Lower lobe of right lung (tissue), 2 donors: Measurements from ENCODE around the gene SPACA4. TPM values are rescaled to one million over a fixed set of nuclear protein-coding genes. Genes with fewer than 3 reads are reported as not detected.

Source experiments
- ATAC-seq, 2 donors: fragments of 200-7000 bp; cut with Tn5 transposase; one replicate each; pipeline ENCODE4 v1.9.1; 2020 to 2022; ENCODE audit warnings: mild to moderate bottlenecking in 2 of 2, moderate library complexity in 2 of 2
- DNase-seq: peaks from one replicate; pipeline ENCODE4 v3.0.0-alpha.2; 2020
- H3K27ac ChIP-seq: fragments of 200-600 bp; one replicate; pipeline ENCODE4 v1.8.0; 2022
- H3K27me3 ChIP-seq: fragments of 200-600 bp; one replicate; pipeline ENCODE4 v1.8.0; 2022; ENCODE audit warnings: low read depth
- H3K36me3 ChIP-seq: fragments of 200-600 bp; one replicate; pipeline ENCODE4 v1.8.0; 2022; ENCODE audit warnings: mild to moderate bottlenecking
- H3K4me1 ChIP-seq: fragments of 200-600 bp; one replicate; pipeline ENCODE4 v1.8.0; 2022
- H3K4me3 ChIP-seq: fragments of 200-600 bp; one replicate; pipeline ENCODE4 v1.8.0; 2022; ENCODE audit warnings: mild to moderate bottlenecking
- H3K9me3 ChIP-seq: fragments of 200-600 bp; one replicate; pipeline ENCODE4 v1.8.0; 2022
- intact Hi-C: fragments of 100-400 bp; cut with DNase I; formaldehyde crosslinking; loops from one replicate; pipeline ENCODE4 v1.11.0; 2022
- total RNA-seq: library from RNA; stranded (reverse); fragmentation: NEBNext Ultra II Directional; extraction: Animal tissue kit (Norgen Biotek cat#: 25700); gene quantifications from one replicate; pipeline ENCODE4 v1.2.1, GENCODE V29; 2021
- TF ChIP-seq, protein P1 (sequence below): fragments of 200-600 bp; IDR thresholded peaks from one replicate; pipeline ENCODE4 v1.8.0; 2022; ENCODE audit warnings: antibody characterized with exemption, mild to moderate bottlenecking
- donor health status: DM: no; HTN: yes; CAD: no; lungs with severe emphysema.

Gene SPACA4
- total RNA-seq, 1 donor from 2014 or later = not detected

DNA sequence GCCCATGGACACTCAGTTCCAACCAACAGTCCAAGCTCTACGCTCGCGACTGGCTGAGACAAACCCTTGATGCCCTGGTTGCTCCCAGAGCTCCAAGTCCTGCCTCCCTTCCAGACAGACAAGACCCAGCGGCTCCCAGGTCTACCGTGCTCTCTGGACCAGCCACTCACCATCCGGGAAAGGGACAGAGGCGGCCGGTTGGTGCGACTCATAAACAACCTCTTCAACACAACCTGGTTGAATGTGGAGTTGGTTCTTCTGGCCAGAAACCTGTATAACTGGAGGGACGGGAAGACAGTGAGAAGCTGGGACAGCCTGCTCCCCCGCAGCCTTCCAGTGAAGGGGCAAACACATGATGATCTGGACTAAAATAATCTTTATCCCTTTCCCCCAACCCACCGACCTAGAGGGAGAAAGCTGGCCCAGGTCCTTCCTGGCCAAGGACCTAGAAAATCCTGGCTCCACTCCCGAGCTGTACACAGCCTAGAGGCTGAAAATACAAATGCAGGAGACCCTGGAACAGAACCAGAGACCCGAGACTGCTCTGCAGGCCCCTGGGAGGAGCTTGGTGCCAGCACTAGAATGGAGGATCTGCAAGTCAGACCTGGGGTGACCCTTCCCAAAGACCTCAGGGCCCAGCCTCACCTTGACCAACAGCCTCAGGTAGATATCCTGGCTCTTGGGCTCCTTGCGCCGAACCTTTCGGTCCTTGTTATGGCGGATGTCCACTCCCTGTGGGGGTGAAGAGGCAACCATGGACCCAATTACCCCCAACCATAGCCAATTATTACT is 10.8 kb downstream of the SPACA4 start:
- Histone ChIP-seq H3K36me3 (peaks cover 32% of the 10 kb centered on the region), H3K27ac (peak overlapping the region; percentile 86), H3K9me3 (no peaks in the 10 kb centered on the region), H3K4me3 (peak overlapping the region; percentile 72), H3K4me1 (peaks cover 41% of the 10 kb centered on the region), H3K27me3 (no peaks in the 10 kb centered on the region)
- ATAC-seq (no peak), DNase-seq (no peak)
- intact Hi-C loops = no loop called here
- TF ChIP-seq, protein P1, sequence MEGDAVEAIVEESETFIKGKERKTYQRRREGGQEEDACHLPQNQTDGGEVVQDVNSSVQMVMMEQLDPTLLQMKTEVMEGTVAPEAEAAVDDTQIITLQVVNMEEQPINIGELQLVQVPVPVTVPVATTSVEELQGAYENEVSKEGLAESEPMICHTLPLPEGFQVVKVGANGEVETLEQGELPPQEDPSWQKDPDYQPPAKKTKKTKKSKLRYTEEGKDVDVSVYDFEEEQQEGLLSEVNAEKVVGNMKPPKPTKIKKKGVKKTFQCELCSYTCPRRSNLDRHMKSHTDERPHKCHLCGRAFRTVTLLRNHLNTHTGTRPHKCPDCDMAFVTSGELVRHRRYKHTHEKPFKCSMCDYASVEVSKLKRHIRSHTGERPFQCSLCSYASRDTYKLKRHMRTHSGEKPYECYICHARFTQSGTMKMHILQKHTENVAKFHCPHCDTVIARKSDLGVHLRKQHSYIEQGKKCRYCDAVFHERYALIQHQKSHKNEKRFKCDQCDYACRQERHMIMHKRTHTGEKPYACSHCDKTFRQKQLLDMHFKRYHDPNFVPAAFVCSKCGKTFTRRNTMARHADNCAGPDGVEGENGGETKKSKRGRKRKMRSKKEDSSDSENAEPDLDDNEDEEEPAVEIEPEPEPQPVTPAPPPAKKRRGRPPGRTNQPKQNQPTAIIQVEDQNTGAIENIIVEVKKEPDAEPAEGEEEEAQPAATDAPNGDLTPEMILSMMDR = no peak

DNA sequence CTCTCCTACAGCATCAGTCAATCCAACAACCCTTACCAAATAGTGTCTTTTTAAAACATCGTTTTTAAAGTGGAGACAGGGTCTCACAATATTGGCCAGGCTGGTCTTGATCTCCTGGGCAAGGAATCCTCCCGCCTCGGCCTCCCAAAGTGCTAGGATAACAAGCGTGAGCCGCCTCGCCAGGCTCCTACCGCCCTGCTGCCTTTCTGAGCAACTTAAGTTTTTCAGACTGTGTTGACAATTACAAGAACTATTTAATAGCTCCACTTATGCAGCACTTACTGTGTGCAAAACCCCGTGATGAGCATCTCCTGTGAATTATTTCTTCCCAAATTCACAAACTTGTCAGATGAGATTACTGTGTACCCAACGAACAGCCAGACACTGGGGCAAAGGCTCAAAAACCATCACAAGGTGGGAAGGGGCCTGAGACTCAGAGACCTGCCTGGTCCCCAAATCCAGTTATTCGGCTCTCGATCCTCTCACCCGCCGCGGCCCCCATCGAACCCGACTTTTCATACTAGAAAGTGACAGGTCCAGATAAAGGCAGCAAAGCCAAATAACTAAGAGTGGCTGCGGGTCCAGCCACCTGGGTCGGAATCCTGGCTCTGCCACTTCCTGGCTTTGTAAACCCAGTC is 11.9 kb downstream of the SPACA4 start:
- TF ChIP-seq, protein P1 = no peak
- ATAC-seq (no peak), DNase-seq (no peak)
- H3K27ac ChIP-seq = peak overlapping the region; percentile 86
- no peaks in the 10 kb centered on the region for H3K27me3 ChIP-seq
- intact Hi-C loops = no loop called here
- H3K4me1 ChIP-seq = peaks cover 49% of the 10 kb centered on the region
- peaks cover 32% of the 10 kb centered on the region for H3K36me3 ChIP-seq
- peak overlapping the region; percentile 72 for H3K4me3 ChIP-seq
- H3K9me3 ChIP-seq = no peaks in the 10 kb centered on the region

DNA sequence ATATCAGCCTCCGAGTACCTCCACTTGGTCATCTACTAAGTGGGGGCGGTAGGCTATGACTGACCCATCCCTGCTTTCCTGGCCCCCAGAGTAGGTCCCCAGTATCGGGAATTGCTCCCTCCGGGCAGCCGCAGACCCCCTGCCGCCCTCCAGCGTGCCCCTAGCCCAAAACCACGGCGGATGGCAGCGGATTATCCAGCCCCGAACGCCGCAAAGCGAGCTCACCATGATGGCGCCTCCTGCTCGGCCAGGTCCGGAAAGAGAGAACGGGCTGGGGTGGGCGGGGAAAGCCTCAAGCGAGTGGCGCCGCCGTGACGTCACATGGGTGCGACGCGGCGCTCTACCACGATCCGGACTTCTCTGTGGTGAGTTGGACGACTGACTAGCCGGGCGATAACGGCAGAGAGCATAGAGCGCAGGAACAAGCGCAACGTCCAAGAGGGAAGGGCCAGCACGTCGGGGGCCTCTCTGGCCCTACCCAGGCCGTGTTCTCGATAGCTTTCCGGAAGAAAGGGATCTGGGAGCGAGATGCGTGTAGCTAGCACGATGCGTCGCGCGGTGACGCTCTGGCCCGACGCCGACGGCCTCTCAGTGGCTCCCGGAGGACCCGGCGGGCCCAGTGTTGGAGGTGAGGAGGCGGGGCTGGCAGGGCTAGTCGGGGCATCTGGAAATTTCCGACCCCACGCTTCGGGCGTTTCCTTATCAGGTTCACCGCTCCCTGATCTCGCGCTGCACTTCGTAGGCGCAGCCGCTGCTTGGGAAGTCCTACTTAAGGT is 12.6 kb downstream of the SPACA4 start, which contains the start of the genes RPL18 and SPHK2:
Gene RPL18, minus strand, starts transcription at position 263 of the 776 bp plus-strand sequence. Its CDS starts 35 bp downstream, at position 228.
Gene SPHK2, plus strand, starts transcription at position 591 of the 776 bp plus-strand sequence. CDS start 1,009 bp downstream, outside the sequence.
- Histone ChIP-seq H3K4me1 (peaks cover 54% of the 10 kb centered on the region), H3K27me3 (no peaks in the 10 kb centered on the region), H3K27ac (peak within 1 kb of the TSS; percentile 86), H3K9me3 (no peaks in the 10 kb centered on the region), H3K36me3 (peaks cover 32% of the 10 kb centered on the region), H3K4me3 (peak within 1 kb of the TSS; percentile 72)
- intact Hi-C loops = no loop called here
- ATAC-seq (peak; percentile 89 to 94), DNase-seq (peak; percentile 98)
- TF ChIP-seq, protein P1 = no peak

DNA sequence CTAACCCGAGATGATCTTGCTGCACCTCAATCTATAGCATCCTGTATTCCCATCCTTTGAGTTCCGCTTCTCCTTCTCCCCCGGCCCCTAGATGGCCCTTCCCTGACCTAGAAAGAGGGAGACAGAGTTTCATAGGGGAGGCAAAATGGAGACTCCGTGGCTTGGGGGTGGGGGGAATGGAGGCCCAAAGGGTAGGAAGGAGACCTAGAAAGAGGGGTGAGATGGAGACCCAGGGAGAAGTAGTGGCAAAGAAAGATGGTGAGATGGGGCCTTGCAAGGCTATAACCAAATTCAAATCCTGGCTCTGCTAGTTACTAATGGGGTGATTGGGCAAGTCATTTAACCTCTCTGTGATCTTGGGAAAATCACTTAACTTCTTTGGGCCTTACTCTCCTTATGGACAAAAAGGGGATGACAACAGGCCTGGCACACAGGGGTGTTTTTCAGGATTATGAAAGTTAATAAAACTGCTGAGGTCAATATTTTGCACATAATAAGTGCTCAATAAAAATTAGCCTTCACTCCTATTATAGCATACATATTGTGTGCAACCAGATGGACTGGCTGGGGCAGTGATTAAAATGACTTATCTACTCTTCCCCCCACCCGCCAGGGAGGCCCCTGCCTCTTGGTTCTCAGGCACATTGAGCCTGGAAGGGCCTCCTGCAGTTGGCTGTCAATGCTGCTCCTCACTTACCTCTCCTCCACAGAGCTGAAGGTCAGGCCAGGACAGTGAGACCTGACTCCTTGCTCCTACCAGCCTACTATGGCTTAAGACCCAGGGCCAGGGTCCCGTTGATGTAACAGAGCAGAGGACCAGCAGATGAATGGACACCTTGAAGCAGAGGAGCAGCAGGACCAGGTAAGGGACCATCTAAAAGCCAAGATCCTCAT is 13.4 kb downstream of the SPACA4 start:
- H3K27ac ChIP-seq = peak overlapping the region; percentile 86
- peak overlapping the region; percentile 72 for H3K4me3 ChIP-seq
- peaks cover 29% of the 10 kb centered on the region for H3K36me3 ChIP-seq
- no peak for ATAC-seq
- H3K9me3 ChIP-seq = no peaks in the 10 kb centered on the region
- DNase-seq = no peak
- peaks cover 62% of the 10 kb centered on the region for H3K4me1 ChIP-seq
- intact Hi-C loops = no loop called here
- TF ChIP-seq, protein P1 = no peak
- no peaks in the 10 kb centered on the region for H3K27me3 ChIP-seq
